SK-N-SH (cell line): Measurements from ENCODE around the gene BAK1.

Experiments
- JUND ChIP-seq: IDR thresholded peaks from 2 replicates; pipeline ENCODE4 v1.4.0; 2012
- POLR2AphosphoS5 ChIP-seq: IDR thresholded peaks from 2 replicates; pipeline ENCODE4 v1.6.1; 2012; ENCODE audit warnings: low read depth, low read length

DNA sequence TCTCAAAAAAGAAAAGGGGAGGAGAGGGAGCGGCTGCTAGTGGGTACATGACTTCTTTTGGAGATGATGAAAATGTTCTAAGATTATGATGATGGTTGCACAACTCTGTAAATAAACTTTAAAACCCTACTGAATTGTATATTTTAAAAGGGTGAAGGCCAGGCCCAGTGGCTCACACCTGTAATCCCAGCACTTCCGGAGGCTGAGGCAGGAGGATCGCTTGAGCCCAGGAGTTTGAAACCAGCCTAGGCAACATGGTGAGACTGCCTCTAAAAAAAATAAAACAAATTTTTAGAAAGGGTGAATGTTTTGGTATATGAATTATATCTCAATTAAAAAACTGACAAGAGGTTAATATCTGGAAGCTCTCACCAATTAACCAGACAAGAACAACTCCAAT lies 45.4 kb downstream of the BAK1 start:
- TF ChIP-seq POLR2AphosphoS5 = no peak
- no peak for TF ChIP-seq JUND
